ENCODE data around the gene PADI4. TPM values are rescaled to one million over a fixed set of nuclear protein-coding genes. Genes with fewer than 3 reads are reported as not detected.
A peak's percentile ranks its signal among the peaks of the same experiment; 100 is the strongest.

The PADI4 gene
- total and polyA plus RNA-seq, 7 donors: 0.52 to 0.58 (median 0.54) TPM; not detected in 4

- DNase-seq (no peak), ATAC-seq (peak in 1 of 4 donors; percentile 34)
- 53 to 72% (median 63%) methylated on average over 10 of the region's 10 CpGs for WGBS, 3 donors
- H3K27me3 ChIP-seq (ENCODE audit: insufficient read depth in 3 of 3, low read length in 2 of 3): no peaks in the 10 kb centered on the region
- H3K4me1 ChIP-seq: peaks cover 4% of the 10 kb centered on the region
- H3K36me3 ChIP-seq (ENCODE audit: insufficient read depth in 1 of 2, low read depth in 1 of 2): peaks cover 0 to 67% of the 10 kb centered on the region in 2 donors
- no peak overlapping the region for H3K4me3 ChIP-seq
- H3K9me3 ChIP-seq: no peaks in the 10 kb centered on the region
- TF ChIP-seq CTCF (IDR thresholded peaks at IDR 0.05): no peak
- H3K27ac ChIP-seq: no peak overlapping the region
- intact Hi-C loops (cut with DNase I): loop anchor here in 1 of 2 donors (5.0 kb wide), 1 partner anchor 347 kb away; no protein-coding TSS in a partner anchor
Measured at GRCh38 chr1:17409391-17409811, 101.4 kb downstream of the PADI4 start.

- ATAC-seq: peak; percentile 38 to 85 (median 74)
- H3K27ac ChIP-seq: peak overlapping the region; percentile 23
Measured at GRCh38 chr1:17412093-17412870, 104.3 kb downstream of the PADI4 start.

More at GRCh38 chr1:17412093-17412870, 104.3 kb downstream of the PADI4 start:
- H3K4me1 ChIP-seq: peaks cover 4% of the 10 kb centered on the region
- TF ChIP-seq CTCF (IDR thresholded peaks at IDR 0.05): no peak
- no peak overlapping the region for H3K4me3 ChIP-seq
- H3K27me3 ChIP-seq (ENCODE audit: insufficient read depth in 3 of 3, low read length in 2 of 3): no peaks in the 10 kb centered on the region
- WGBS, 3 donors: 68 to 71% (median 70%) methylated on average over 16 of the region's 16 CpGs
- peaks cover 8 to 95% of the 10 kb centered on the region in 2 donors for H3K36me3 ChIP-seq (ENCODE audit: insufficient read depth in 1 of 2, low read depth in 1 of 2)
- DNase-seq: no peak
- H3K9me3 ChIP-seq: no peaks in the 10 kb centered on the region
- intact Hi-C loops (cut with DNase I): no loop called here

Other genes with a start within 250 kb of the PADI4 start
- 100 to 1,000 TPM; 198 to 956 (median 431) TPM for gene PADI2, start 188.7 kb upstream of the PADI4 start, total RNA-seq
- gene PADI2, start 188.7 kb upstream of the PADI4 start, polyA plus RNA-seq: 100 to 1,000 TPM in 1 of 3 donors, 10 to 100 TPM in 2; 58.1 to 101 (median 58.3) TPM
- gene PADI1, start 103.1 kb upstream of the PADI4 start, total RNA-seq: not detected
- not detected for gene PADI1, start 103.1 kb upstream of the PADI4 start, polyA plus RNA-seq
- under 1 TPM in 1 of 4 donors, not detected in 3; 0.09 TPM for gene PADI3, start 59.1 kb upstream of the PADI4 start, total RNA-seq
- under 1 TPM in 2 of 3 donors, not detected in 1; 0.01 to 0.04 TPM for gene PADI3, start 59.1 kb upstream of the PADI4 start, polyA plus RNA-seq
- gene PADI6, start 64.0 kb downstream of the PADI4 start, total RNA-seq: not detected
- gene PADI6, start 64.0 kb downstream of the PADI4 start, polyA plus RNA-seq: under 1 TPM in 1 of 3 donors, not detected in 2; 0.04 TPM
- 10 to 100 TPM in 3 of 4 donors, 1 to 10 TPM in 1; 9.4 to 18.7 (median 12.1) TPM for gene RCC2, start 131.5 kb downstream of the PADI4 start, total RNA-seq
- 10 to 100 TPM in 1 of 3 donors, 1 to 10 TPM in 2; 6.8 to 12.3 (median 8.3) TPM for gene RCC2, start 131.5 kb downstream of the PADI4 start, polyA plus RNA-seq
- gene ARHGEF10L, start 231.5 kb downstream of the PADI4 start, total RNA-seq: 100 to 1,000 TPM in 1 of 4 donors, 10 to 100 TPM in 3; 25.6 to 108 (median 43.3) TPM
- 10 to 100 TPM; 18.8 to 52.5 (median 36.1) TPM for gene ARHGEF10L, start 231.5 kb downstream of the PADI4 start, polyA plus RNA-seq